Astrocyte of the cerebellum (primary cell): Measurements from ENCODE around the gene TMTC1.
A peak's percentile ranks its signal among the peaks of the same experiment; 100 is the strongest.

Experiments used
- DNase-seq: peaks from one replicate; pipeline ENCODE4 v3.0.0-alpha.2; 2011; ENCODE audit warnings: low read depth
- H3K4me3 ChIP-seq: 2 replicates; pipeline ENCODE4 v1.5.1; 2011; ENCODE audit warnings: mild to moderate bottlenecking, low read depth, low read length, moderate library complexity
- in situ Hi-C: cut with HindIII; loops from 2 replicates; pipeline ENCODE4 v1.10.0; 2017; ENCODE audit warnings: low sequenced_read_pairs
- TF ChIP-seq, protein P1 (sequence below): IDR thresholded peaks from 2 replicates; pipeline ENCODE4 v1.5.1; 2012; ENCODE audit warnings: low read length, low read depth, moderate library complexity, mild to moderate bottlenecking; ENCODE audit errors: missing control alignments

The TMTC1 gene

DNA sequence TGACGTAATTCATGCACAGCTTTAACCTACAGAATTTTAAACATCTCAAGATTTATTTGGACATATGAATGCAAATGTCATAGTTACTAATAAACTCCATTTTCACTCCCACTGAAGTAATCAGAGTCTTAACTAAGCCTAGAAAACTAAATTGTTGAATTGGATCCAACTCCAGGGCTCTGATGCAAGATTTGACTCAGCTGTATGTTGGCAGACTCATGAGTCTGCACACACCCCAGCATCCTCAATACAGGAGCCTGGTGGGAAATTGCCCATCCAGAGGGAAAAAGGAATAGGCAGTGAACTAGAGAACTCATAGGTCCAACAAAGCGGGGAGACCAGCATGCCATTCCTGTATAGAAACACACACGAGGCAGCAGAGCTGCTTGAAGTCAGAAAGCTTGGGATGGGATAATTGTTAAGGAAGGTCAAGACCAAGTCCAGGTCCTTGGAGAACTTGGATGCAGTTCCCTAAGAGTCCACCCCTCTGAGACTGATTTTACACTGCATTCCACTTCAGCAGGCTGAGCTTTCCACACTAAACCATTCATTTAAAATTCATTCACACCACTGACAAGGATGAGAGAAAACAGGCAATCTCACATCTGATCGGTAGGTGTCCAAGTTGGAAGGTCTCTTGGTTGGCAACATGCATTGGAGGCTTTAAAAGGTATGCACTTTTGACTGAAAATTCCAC is 14.4 kb downstream of the TMTC1 start:
- TF ChIP-seq, protein P1, sequence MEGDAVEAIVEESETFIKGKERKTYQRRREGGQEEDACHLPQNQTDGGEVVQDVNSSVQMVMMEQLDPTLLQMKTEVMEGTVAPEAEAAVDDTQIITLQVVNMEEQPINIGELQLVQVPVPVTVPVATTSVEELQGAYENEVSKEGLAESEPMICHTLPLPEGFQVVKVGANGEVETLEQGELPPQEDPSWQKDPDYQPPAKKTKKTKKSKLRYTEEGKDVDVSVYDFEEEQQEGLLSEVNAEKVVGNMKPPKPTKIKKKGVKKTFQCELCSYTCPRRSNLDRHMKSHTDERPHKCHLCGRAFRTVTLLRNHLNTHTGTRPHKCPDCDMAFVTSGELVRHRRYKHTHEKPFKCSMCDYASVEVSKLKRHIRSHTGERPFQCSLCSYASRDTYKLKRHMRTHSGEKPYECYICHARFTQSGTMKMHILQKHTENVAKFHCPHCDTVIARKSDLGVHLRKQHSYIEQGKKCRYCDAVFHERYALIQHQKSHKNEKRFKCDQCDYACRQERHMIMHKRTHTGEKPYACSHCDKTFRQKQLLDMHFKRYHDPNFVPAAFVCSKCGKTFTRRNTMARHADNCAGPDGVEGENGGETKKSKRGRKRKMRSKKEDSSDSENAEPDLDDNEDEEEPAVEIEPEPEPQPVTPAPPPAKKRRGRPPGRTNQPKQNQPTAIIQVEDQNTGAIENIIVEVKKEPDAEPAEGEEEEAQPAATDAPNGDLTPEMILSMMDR = no peak
- DNase-seq = peak; percentile 87
- H3K4me3 ChIP-seq = no peak overlapping the region
- in situ Hi-C loops = no loop called here

DNA sequence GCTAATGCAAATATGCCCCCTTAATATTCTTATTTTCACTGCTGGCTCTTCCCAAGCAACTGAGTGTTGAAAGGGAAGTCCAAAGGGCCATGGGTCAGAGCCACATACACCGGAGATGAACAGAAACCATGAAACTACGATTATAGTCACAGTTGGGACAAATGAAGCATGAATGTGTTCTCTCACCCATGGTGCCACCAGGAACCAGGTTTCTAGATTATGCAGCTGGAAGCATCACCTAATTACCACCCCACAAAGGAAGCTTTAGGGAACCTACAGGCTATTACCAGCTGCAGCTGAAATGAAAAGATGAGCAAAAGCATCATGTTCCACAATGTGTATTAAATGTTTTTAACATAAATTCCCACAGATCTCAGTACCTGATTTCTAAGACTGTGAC is 15.4 kb downstream of the TMTC1 start:
- in situ Hi-C loops = no loop called here
- H3K4me3 ChIP-seq = no peak overlapping the region
- TF ChIP-seq, protein P1 = no peak
- DNase-seq = no peak

DNA sequence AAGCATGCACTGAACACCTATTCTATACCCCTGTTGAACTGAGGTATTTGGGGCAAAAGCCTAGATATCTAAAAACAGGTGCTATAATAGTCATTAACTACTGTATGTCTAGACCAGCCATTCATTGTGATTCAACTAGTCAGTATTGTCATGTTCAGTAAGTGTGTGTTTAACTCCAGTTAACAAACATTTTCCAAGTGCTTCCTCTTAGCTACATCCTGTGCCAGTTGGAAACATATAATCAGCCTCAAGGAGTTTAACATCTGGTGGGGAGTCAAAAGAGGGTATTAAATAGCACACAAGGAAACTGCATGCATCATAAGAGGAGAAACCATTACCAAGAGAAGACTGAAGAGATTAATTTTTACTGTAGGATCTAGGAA is 20.4 kb downstream of the TMTC1 start:
- no peak overlapping the region for H3K4me3 ChIP-seq
- TF ChIP-seq, protein P1 = no peak
- DNase-seq = no peak
- in situ Hi-C loops = no loop called here

DNA sequence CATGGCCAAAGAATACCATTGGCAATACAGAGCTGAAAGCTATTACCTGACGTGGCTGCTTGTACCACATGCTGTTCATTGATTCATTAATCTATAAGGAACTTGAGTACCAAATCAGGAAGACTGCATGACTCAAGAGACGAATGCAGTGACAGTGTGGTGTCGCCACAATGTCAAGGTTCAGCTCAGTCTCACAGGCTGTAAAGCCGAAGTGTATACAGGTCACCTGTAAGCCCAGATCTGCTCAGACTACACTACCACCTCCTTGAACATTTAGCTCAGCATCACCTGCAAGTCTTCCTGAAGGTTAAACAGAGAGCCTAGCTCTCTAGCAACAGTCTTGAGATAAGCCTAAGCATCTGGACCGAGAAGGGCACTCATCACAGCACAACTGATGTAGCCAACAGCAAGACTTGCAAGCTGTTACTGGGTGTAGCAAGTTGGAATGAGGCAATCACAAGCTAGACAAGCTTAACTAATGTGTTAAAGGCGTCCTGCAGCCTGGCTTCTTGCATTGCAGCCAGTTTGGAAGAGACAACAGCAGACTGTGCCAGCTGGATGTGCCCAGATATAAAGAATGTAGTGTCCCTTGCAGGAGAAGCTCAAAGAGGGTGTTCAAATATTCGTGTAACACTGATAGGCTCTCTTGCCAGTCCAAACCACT is 21.0 kb downstream of the TMTC1 start:
- no peak overlapping the region for H3K4me3 ChIP-seq
- no peak for DNase-seq
- TF ChIP-seq, protein P1 = no peak
- in situ Hi-C loops = no loop called here

DNA sequence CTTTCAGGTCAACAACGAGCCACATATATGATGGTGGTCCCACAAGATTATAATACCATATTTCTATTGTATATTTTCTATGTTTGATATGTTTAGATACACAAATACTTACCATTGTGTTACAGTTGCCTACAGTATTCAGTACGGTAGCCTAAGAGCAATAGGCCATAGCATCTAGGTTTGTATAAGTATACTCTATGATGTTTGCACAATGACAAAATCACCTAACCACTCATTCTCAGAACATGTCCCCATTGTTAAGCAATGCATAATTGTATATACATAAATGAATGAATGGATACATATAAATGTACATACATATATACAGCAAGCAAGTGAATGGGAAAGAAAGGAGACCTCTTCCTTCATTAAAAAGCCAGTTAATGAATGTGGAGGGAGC is 23.8 kb downstream of the TMTC1 start:
- DNase-seq = no peak
- no peak overlapping the region for H3K4me3 ChIP-seq
- TF ChIP-seq, protein P1 = no peak
- in situ Hi-C loops = no loop called here

DNA sequence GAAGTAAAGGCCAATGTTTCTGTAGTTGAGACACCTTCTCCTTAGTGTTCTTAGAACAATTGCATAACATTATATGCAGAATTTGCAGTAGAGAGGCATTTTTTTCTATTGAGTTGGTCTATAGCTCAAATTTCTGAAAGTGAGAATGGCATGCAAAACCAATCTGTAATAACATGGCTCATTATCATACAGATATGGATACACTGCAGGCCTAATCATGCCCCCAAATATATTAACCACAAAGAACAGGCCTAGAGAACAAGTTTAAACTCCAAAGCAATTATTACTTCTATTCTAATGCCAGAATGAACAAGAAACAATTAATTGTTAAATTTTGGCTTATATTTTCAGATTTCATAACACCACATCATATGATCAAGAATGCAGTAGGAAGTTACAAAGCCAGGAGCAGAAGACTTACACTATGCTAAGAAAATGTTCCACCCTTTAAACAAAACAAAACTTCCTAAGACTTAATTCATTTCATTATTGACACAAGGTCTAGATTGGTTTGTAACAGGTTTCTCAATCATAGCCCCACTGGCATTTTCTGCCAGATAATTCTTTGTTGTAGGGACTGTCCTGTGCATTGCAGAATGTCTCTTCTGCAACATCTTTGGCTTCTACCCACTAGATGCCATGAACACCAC is 26.9 kb downstream of the TMTC1 start:
- H3K4me3 ChIP-seq = no peak overlapping the region
- in situ Hi-C loops = no loop called here
- TF ChIP-seq, protein P1 = no peak

More for the DNA sequence above, 26.9 kb downstream of the TMTC1 start:
- no peak for DNase-seq
